GM19193 (cell line): ENCODE measurements around the gene SPG7.

Source experiments
- POLR2A ChIP-seq: IDR thresholded peaks from 4 replicates; pipeline ENCODE4 v1.6.1; 2011; ENCODE audit not compliant: insufficient read depth, insufficient read length; ENCODE audit errors: extremely low read depth

The SPG7 gene

DNA sequence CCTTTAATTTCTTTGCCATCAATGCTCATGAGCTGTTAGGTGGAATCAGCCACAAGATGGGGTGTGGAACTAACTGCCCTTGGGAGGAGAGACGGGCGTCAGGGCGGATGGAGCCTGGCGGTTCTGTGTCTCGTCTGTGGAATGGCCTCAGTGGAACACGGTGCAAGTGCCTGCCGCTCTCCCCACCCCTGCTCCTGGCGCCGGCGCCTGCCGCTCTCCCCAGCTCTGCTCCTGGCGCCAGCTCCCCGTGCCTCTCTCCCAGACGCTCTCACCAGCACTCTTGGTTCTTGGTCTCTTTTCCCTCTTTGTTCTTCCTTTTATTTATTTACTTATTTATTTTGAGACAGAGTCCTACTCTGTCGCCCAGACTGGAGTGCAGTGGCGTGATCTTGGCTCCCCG lies 39.1 kb downstream of the SPG7 start:
- no peak for TF ChIP-seq POLR2A

DNA sequence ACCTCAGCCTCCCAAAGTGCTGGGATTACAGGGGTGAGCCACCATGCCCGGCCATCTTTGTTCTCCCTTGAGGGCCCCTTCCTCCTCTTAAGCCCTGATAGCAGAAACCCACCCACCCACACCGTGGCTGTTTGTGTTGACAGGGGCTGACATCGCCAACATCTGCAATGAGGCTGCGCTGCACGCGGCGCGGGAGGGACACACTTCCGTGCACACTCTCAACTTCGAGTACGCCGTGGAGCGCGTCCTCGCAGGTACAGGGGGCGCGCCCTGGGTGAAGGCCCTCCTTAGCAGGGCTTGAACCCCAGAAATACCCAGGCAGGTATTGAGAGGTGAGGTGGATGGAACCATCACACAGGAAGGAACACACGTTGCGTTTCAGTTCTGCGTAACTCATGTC lies 39.7 kb downstream of the SPG7 start:
- TF ChIP-seq POLR2A = no peak

DNA sequence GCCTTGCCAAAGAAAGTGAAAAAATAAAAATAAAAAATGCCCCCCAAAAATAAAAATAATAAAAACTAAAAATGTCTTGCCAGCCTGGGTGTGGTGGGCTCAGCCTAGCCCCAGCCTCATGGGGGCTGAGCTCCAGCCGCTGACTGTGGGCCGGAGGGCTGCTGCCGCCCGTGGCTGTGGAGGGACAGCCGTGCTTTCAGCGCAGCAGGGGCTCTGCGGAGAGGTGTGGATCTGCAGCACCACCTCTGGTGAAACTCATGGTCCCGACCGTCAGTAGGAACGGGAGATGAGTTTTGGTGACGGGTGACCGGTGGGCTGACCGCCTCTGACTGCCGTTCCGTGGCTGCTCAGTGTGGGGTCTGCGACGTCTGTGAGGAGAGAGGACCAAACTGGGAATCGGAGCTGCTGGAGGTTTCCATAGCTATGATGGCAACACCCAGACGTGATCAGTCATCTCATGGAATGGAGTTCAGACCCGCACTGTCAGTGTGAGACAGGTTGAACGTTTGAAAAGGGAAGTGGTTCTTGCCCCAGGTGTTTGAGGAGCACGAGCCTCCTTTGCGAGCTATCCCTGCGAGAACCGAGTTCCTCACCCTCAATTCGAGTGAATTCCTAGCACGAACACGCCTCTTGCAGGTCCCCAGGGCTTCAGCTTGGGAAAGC lies 40.3 kb downstream of the SPG7 start:
- no peak for TF ChIP-seq POLR2A

DNA sequence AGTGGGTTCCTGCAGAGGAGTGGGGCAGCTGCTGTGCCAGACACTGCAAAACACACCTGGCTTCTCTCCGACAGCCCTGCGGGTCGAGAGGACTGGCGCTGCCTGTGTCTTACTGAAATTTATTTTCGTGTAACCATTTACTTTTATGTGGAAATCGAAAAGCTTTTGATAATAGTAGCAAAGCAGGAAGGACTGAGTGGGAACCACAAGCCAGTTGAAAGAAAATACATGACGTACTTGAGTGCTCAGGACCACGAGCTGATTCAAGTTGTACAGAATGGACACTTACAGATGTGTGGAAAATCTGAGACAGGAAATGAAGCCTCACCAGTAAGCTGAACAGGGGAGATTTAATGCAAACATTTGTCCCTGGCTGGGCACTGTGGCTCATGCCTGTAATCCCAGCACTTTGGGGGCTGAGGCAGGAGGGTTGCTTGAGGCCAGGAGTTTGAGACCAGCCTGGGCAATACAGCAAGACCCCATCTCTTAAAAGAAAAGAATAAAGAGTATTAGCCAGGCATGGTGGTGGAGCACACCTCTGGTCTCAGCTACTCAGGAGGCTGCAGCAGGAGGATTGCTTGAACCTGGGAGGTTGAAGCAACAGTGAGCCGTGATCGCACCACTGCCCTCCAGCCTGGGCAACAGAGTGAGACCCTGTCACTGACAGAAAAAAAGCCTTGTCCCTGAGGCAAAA lies 41.0 kb downstream of the SPG7 start:
- no peak for TF ChIP-seq POLR2A

DNA sequence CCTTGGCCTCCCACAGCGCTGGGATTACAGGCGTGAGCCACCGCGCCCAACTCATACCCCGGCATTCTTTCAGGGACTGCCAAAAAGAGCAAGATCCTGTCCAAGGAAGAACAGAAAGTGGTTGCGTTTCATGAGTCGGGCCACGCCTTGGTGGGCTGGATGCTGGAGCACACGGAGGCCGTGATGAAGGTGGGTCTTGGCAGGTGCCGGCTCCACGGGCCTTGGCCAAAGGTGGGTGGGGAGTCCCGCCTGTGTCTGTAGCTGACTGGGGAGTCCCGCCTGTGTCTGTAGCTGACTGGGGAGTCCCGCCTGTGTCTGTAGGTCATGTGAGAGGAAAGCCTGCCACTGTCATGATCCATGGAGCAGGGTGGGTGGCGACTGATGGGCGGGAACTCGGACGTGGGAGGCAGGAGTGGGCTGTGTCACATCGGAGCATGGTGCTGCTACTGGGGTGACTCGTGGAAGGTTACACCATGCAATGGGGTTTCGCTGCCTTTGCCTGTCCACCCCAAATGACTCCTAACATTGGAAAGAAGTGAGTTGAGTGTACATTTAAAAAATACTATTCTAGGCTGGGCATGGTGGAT lies 42.3 kb downstream of the SPG7 start:
- TF ChIP-seq POLR2A = no peak

DNA sequence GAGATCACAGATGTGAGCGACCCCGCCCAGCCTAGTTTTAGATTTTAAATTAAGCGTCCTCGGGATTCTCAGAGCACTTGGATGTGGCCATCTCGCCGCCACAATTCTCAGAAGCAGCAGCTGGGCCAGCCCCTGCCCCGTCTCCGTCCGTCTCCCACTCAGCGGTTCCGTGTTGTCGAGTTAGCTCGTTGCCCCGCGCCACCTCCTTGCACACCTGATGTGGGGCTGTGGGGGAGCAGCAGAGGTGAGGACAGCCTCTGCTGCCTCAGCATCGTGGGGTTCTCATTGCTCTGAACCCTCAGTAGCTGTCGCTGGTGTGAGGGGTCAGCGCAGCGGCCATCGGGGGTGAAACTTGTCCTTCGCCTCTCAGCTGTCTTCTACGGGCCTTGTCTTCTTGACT lies 44.1 kb downstream of the SPG7 start:
- no peak for TF ChIP-seq POLR2A

DNA sequence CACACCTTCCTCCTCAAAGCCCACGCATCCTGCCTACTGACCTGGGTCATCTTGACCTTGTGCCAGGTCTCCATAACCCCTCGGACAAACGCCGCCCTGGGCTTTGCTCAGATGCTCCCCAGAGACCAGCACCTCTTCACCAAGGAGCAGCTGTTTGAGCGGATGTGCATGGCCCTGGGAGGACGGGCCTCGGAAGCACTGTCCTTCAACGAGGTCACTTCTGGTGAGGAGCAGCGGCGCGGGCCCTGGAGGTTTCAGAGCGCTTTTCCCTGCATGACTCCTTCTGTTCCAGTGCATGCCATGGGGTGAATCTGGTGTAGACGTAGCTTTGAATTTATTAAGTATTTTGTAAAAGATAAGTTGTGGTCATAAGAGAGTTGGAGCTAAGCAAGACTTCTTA lies 44.7 kb downstream of the SPG7 start:
- no peak for TF ChIP-seq POLR2A

DNA sequence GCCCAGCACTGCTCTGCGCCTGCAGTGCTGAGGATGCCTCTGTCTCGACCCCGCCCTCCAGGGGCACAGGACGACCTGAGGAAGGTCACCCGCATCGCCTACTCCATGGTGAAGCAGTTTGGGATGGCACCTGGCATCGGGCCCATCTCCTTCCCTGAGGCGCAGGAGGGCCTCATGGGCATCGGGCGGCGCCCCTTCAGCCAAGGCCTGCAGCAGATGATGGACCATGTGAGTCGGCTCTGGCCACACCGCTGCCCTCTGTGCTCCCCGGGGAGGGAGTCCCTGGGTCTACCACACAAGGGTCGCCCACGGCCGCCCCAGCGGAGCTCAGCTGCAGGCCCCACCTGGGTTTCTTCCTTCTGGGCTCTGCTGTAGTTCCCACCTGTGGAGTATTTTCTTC lies 45.5 kb downstream of the SPG7 start:
- no peak for TF ChIP-seq POLR2A

DNA sequence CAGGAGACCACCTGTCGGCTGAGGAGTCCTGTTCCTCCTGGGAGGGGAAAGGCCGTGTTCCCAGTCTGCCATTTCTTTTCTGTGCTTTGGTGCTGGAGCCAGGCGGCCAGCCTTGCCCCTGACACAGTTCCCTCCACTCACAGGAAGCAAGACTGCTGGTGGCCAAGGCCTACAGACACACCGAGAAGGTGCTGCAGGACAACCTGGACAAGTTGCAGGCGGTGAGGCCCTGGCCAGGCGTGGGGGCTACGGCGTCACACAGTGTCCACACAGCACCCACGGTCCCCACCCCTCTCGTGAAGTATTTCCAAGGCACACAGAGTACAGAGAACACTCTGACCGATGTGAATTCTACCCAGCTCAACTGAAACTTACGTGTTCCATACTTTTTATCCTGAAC lies 46.1 kb downstream of the SPG7 start:
- no peak for TF ChIP-seq POLR2A

DNA sequence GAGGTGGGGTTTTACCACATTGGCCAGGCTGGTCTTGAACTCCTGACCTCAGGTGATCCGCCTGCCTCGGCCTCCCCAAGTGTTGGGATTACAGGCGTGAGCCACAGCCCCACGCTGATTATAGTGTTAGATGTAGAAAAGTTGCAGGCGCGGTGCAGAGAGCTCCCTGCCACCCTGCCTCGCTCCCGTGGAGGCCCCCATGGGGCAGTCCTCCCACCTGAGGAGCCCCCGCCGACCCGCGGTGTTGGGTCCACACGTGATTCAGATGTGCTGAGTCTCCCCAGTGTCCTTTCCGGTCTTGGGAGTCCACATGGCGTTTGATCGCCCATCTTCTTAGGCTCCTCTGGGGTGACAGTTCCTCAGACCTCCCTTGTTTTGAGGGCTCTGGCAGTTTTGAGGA lies 47.1 kb downstream of the SPG7 start:
- TF ChIP-seq POLR2A = no peak

DNA sequence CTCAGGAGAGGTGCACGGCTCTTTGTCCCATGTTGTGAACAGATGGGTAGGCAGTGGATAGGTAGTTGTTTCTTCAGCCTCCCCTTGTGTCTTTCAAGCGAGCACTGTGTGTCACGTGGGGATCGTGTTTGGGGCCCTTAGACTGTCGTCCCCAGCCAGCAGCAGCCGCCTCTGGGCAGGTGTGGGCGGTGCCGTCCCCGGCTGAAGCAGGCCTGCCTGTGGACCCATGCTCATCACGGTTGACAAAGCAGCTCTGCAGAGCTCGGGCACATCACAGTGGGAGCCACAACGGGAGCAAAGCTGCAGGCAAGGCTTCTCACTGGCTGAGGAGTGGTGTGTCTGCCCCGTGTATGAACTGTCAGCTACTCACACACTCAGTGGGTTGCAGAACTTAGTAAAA lies 47.6 kb downstream of the SPG7 start:
- TF ChIP-seq POLR2A = no peak

DNA sequence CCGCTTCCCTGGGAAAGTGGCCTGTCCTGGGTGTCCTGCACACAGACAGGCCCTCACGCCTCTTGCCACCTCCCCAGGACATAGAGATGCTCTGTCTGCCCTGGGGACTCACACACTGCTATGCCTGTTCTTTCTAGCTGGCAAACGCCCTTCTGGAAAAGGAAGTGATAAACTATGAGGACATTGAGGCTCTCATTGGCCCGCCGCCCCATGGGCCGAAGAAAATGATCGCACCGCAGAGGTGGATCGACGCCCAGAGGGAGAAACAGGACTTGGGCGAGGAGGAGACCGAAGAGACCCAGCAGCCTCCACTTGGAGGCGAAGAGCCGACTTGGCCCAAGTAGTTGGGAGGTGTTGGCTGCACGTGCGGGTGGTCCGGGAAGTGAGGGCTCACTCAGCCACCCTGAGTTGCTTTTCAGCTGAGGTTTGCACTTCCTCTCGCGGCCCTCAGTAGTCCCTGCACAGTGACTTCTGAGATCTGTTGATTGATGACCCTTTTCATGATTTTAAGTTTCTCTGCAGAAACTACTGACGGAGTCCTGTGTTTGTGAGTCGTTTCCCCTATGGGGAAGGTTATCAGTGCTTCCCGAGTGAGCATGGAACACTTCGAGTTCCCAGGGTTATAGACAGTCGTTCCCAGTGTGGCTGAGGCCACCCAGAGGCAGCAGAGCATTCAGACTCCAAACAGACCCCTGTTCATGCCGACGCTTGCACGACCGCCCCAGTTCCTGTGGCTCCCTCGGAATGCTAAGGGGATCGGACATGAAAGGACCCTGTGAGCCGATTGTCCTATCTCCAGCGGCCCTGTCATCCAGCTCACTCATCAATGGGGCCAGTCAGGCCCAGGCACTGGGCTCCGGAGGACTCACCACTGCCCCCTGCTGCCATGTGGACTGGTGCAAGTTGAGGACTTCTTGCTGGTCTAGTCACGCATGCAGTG lies 48.8 kb downstream of the SPG7 start:
- TF ChIP-seq POLR2A = no peak

DNA sequence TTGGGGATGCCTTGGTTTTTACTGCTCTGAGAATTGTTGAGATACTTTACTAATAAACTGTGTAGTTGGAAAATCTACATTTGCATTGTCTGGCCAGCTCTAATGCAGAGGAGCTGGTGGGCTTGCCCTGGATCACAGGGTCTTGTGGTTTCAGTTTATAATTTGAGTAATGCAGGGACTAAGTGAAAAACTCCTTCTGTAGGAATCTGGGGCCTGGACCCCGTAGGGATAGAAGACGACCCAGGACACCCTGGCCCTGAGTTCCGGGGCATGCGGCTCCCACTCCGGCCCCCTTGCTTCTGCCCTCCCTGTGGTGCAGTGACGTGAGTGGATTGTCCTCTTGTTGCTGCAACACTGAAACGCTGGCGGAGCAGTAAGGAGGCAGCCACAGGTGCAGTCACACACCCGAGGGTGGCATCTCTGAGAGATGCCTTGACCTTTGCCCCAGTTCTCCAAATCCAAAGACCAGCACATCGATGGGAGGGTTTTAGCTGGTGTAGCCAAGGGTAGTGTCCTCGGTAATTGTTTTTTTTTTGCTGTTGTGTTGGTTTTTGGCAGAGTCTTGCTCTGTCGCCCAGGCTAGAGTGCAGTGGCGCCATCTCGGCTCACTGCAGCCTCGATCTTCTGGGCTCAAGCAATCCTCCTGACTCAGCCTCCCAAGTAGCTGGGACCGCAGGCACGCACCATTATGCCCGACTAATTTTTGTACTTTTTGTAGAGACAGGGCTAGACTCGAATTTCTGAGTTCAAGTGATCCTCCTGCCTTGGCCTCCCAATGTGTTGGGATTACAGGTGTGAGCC lies 49.7 kb downstream of the SPG7 start:
- TF ChIP-seq POLR2A = no peak

DNA sequence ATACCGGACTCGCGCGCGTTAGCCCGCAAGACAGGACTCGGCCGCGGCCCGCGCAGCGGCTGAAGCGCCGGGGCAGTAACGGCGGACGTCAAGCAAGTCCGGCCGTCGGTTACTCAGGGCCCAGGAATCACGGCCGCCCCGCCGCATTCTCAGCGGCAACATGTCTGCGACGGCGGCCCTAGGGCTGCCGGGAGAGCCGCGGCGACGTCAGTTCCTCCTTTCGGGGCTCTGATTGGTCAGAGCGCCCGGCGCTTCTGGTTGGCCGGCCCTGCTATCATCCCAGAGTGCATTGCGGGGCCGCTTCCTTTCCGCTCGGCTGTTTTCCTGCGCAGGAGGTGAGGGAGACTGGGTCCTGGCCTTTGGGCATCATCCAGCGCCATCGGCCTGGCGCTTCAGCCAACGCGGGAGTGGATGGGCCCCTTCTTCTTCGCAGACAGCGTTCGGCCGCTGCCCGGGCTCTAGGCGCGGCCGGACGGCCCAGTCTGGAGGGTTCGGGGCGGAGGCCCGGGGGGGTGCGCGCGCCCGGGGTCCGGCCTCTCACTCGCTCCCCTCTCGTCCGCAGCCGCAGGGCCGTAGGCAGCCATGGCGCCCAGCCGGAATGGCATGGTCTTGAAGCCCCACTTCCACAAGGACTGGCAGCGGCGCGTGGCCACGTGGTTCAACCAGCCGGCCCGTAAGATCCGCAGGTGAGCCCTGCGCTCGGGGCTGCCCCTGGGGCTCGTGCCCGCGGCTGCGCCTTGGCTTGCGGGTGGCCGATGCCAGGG lies 52.4 kb downstream of the SPG7 start, which contains the start of gene RPL13:
Gene RPL13, plus strand, starts transcription at position 305 of the 764 bp plus-strand sequence. Its CDS starts 278 bp downstream, at position 583.
- peak; percentile 99 for TF ChIP-seq POLR2A
